ENCODE results near the gene FAM3A. TPM values are rescaled to one million over a fixed set of nuclear protein-coding genes. Genes with fewer than 3 reads are reported as not detected.

The FAM3A gene
- total and polyA plus RNA-seq, 9 of the 15 experiments (the other 6 are each of a cell fraction or from before 2014, with no cell fraction given) = 0.75 to 70.6 (median 27.0) TPM

- TF ChIP-seq ZNF518B (CRISPR knock-in tag; IDR thresholded peaks at IDR 0.05) (no peak), CBFA2T2 (conservative IDR thresholded peaks at IDR 0.05) (peak; percentile 82), ZFP1 (CRISPR knock-in tag; IDR thresholded peaks at IDR 0.05) (no peak), HDAC1 (IDR thresholded peaks at IDR 0.05) (peak in 1 of 2 experiments; percentile 60; a peak in 2 of 4 replicates), POLR2A (conservative IDR thresholded peaks at IDR 0.05) (no peak), DDX20 (tag; IDR thresholded peaks at IDR 0.05; ENCODE audit: low read depth) (no peak), ERF (CRISPR knock-in tag; IDR thresholded peaks at IDR 0.05) (no peak), ZNF699 (CRISPR knock-in tag; IDR thresholded peaks at IDR 0.05; ENCODE audit: insufficient replicate concordance) (no peak), CBFA2T3 (IDR thresholded peaks at IDR 0.05) (peak; percentile 91), NBN (IDR thresholded peaks at IDR 0.05; ENCODE audit: low read depth) (peak; percentile 53), YY1 (IDR thresholded peaks at IDR 0.05; ENCODE audit: borderline replicate concordance in 1 of 3, control insufficient read depth in 1 of 3, extremely low read depth in 1 of 3, insufficient read depth in 3 of 3, insufficient read length in 1 of 3, insufficient replicate concordance in 2 of 3, low read depth in 1 of 3, low read length in 2 of 3) (no peak), ZNF79 (CRISPR knock-in tag; IDR thresholded peaks at IDR 0.05; ENCODE audit: low read depth) (no peak), SAFB (IDR thresholded peaks at IDR 0.05; ENCODE audit: borderline replicate concordance, low read depth, low read length) (no peak), ZNF695 (CRISPR knock-in tag; IDR thresholded peaks at IDR 0.05) (no peak), ZNF431 (CRISPR knock-in tag; IDR thresholded peaks at IDR 0.05) (no peak), TEAD4 (IDR thresholded peaks at IDR 0.05; ENCODE audit: low read length) (peak; percentile 77), TEAD4 (CRISPR knock-in tag; IDR thresholded peaks at IDR 0.05; ENCODE audit: borderline replicate concordance) (no peak), CREB3 (tag; conservative IDR thresholded peaks at IDR 0.05; ENCODE audit: low read depth) (no peak), NUFIP1 (IDR thresholded peaks at IDR 0.05; ENCODE audit: partially characterized antibody) (no peak), U2AF2 (optimal IDR thresholded peaks at IDR 0.05; ENCODE audit: low read depth, low read length) (no peak)
- TF ChIP-seq, protein P1, sequence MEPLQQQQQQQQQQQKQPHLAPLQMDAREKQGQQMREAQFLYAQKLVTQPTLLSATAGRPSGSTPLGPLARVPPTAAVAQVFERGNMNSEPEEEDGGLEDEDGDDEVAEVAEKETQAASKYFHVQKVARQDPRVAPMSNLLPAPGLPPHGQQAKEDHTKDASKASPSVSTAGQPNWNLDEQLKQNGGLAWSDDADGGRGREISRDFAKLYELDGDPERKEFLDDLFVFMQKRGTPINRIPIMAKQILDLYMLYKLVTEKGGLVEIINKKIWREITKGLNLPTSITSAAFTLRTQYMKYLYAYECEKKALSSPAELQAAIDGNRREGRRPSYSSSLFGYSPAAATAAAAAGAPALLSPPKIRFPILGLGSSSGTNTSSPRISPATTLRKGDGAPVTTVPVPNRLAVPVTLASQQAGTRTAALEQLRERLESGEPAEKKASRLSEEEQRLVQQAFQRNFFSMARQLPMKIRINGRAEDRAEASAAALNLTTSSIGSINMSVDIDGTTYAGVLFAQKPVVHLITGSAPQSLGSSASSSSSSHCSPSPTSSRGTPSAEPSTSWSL (CRISPR knock-in tag; IDR thresholded peaks at IDR 0.05; ENCODE audit: borderline replicate concordance) = no peak
- TF ChIP-seq, protein P2, sequence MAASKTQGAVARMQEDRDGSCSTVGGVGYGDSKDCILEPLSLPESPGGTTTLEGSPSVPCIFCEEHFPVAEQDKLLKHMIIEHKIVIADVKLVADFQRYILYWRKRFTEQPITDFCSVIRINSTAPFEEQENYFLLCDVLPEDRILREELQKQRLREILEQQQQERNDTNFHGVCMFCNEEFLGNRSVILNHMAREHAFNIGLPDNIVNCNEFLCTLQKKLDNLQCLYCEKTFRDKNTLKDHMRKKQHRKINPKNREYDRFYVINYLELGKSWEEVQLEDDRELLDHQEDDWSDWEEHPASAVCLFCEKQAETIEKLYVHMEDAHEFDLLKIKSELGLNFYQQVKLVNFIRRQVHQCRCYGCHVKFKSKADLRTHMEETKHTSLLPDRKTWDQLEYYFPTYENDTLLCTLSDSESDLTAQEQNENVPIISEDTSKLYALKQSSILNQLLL (CRISPR knock-in tag; IDR thresholded peaks at IDR 0.05; ENCODE audit: borderline replicate concordance) = no peak
These were observed 20.5 kb downstream of the FAM3A start (continued) for GRCh38 chrX:154495472-154495922.
